ENCODE data around the gene MGAT4A.

DNA sequence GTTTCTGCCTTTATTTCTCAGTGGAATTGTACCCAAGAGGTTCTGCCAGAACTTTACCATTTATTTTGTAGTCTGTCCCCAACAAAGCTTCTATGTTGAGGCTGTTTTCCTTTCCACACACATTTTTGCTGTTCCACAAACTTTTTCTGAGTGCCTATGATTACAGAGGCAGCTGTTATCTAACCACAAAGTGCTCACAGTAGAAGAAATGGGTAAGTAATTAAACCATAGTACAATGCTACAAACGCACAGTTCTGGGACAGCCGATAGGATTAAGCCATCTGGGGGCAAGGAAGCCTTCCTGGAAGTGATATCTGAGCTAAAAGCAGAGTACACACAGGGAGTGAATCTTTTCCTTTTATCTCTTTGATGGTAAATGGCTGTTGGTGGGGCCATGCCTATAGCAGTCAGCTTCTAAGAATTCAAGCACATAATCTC lies 3.9 kb upstream of the MGAT4A start:
- TF ChIP-seq PRMT3 (CRISPR knock-in tag; IDR thresholded peaks at IDR 0.05; ENCODE audit: borderline replicate concordance, low read depth) (no peak), CENPT (CRISPR knock-in tag; IDR thresholded peaks at IDR 0.05; ENCODE audit: low read depth) (no peak), MYC (CRISPR knock-in tag; IDR thresholded peaks at IDR 0.05; ENCODE audit: borderline replicate concordance) (no peak), EZH2 (conservative IDR thresholded peaks at IDR 0.05; ENCODE audit: low read depth, low read length) (no peak), IKZF1 (IDR thresholded peaks at IDR 0.05) (no peak), RFX5 (IDR thresholded peaks at IDR 0.05; ENCODE audit: low read depth, low read length) (no peak)
- TF ChIP-seq, protein P1, sequence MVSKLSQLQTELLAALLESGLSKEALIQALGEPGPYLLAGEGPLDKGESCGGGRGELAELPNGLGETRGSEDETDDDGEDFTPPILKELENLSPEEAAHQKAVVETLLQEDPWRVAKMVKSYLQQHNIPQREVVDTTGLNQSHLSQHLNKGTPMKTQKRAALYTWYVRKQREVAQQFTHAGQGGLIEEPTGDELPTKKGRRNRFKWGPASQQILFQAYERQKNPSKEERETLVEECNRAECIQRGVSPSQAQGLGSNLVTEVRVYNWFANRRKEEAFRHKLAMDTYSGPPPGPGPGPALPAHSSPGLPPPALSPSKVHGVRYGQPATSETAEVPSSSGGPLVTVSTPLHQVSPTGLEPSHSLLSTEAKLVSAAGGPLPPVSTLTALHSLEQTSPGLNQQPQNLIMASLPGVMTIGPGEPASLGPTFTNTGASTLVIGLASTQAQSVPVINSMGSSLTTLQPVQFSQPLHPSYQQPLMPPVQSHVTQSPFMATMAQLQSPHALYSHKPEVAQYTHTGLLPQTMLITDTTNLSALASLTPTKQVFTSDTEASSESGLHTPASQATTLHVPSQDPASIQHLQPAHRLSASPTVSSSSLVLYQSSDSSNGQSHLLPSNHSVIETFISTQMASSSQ (IDR thresholded peaks at IDR 0.05; ENCODE audit: low read depth): peak; percentile 65; the same call in 1 of the 2 replicates
- TF ChIP-seq, protein P1 (CRISPR knock-in tag; IDR thresholded peaks at IDR 0.05; ENCODE audit: borderline replicate concordance): peak; percentile 94
